Urinary bladder (tissue), 4 donors: ENCODE data around the gene ASMT. TPM values are rescaled to one million over a fixed set of nuclear protein-coding genes. Genes with fewer than 3 reads are reported as not detected.
"Not testable (repeated sequence)": the region's sequence is repeated elsewhere in the genome, so short reads cannot be mapped to it uniquely, and the experiment has no call there.

Source experiments
- DNase-seq: peaks from one replicate; pipeline ENCODE4 v3.0.0-alpha.2; 2015; ENCODE audit errors: extremely low spot score
- H3K27ac ChIP-seq: one replicate; pipeline ENCODE4 v1.5.1; 2013; ENCODE audit warnings: low read depth, mild to moderate bottlenecking, moderate library complexity
- H3K36me3 ChIP-seq: one replicate; pipeline ENCODE4 v1.6.1; 2013; ENCODE audit warnings: mild to moderate bottlenecking, moderate library complexity; ENCODE audit not compliant: insufficient read depth
- H3K4me1 ChIP-seq: one replicate; pipeline ENCODE4 v1.6.1; 2013; ENCODE audit warnings: mild to moderate bottlenecking, moderate library complexity; ENCODE audit not compliant: insufficient read depth
- H3K4me3 ChIP-seq: one replicate; pipeline ENCODE4 v1.5.1; 2013; ENCODE audit warnings: low read depth, low read length
- WGBS: extraction: QIAGEN DNeasy Blood & Tissue Kit; methylation state at CpG from one replicate; pipeline ENCODE4 v1.1.7; 2013; 5-methylcytosine and 5-hydroxymethylcytosine counted together
- polyA plus RNA-seq: library from polyadenylated mRNA; stranded (reverse); fragments of 200-250 nt; gene quantifications from one replicate; pipeline ENCODE4 v1.2.3, GENCODE V29; 2013
- total RNA-seq: library from RNA; depleted of rRNA; stranded (reverse); fragments of >200 nt; gene quantifications from one replicate; pipeline ENCODE4 v1.2.3, GENCODE V29; 2014
- donor health status: healthy with polysubstance abuse.
- donor health status: healthy.

Gene ASMT
- total and polyA plus RNA-seq, 2 donors, result 0.15 to 0.32 TPM

GRCh38 chrX:1646009-1646408, 31.1 kb downstream of the ASMT start:
- Histone ChIP-seq H3K4me3 (no peak overlapping the region), H3K36me3 (no peaks in the 10 kb centered on the region), H3K4me1 (no peaks in the 10 kb centered on the region), H3K27ac (no peak overlapping the region)
- no peak for DNase-seq

GRCh38 chrX:1649621-1650020, 34.8 kb downstream of the ASMT start:
- Histone ChIP-seq H3K4me3 (no peak overlapping the region), H3K4me1 (no peaks in the 10 kb centered on the region), H3K27ac (no peak overlapping the region), H3K36me3 (no peaks in the 10 kb centered on the region)
- WGBS, result 18% methylated on average over 8 of the region's 8 CpGs
- DNase-seq, result no peak

GRCh38 chrX:1652011-1652811, 37.4 kb downstream of the ASMT start:
- H3K36me3 ChIP-seq, DNase-seq, H3K4me1 ChIP-seq, H3K4me3 ChIP-seq, H3K27ac ChIP-seq: not testable (repeated sequence)
- 65% methylated on average over 25 of the region's 25 CpGs for WGBS

- Histone ChIP-seq H3K4me3 (no peak overlapping the region), H3K4me1 (no peaks in the 10 kb centered on the region), H3K36me3 (no peaks in the 10 kb centered on the region), H3K27ac (no peak overlapping the region)
- DNase-seq, result no peak
- WGBS, result 62% methylated on average over 14 of the region's 14 CpGs
These were observed 41.5 kb downstream of the ASMT start for GRCh38 chrX:1656379-1656778.

- Histone ChIP-seq H3K27ac (no peak overlapping the region), H3K36me3 (no peaks in the 10 kb centered on the region), H3K4me3 (no peak overlapping the region), H3K4me1 (no peaks in the 10 kb centered on the region)
- 8% methylated on average over 13 of the region's 13 CpGs for WGBS
- DNase-seq, result no peak
These were observed 42.7 kb downstream of the ASMT start for GRCh38 chrX:1657367-1658070.

- H3K4me3 ChIP-seq, result no peak overlapping the region
- no peaks in the 10 kb centered on the region for H3K4me1 ChIP-seq
- DNase-seq, result no peak
- H3K36me3 ChIP-seq, result no peaks in the 10 kb centered on the region
- WGBS, result 14% methylated on average over 14 of the region's 14 CpGs
- H3K27ac ChIP-seq, result no peak overlapping the region
These were observed 43.2 kb downstream of the ASMT start for GRCh38 chrX:1658071-1658491.

- no peak overlapping the region for H3K4me3 ChIP-seq
- H3K27ac ChIP-seq, result no peak overlapping the region
- WGBS, result 91% methylated on average over 34 of the region's 34 CpGs
- no peaks in the 10 kb centered on the region for H3K4me1 ChIP-seq
- DNase-seq, result no peak
- no peaks in the 10 kb centered on the region for H3K36me3 ChIP-seq
These were observed 45.0 kb downstream of the ASMT start for GRCh38 chrX:1659664-1660461.

GRCh38 chrX:1661048-1661921, 46.4 kb downstream of the ASMT start:
- Histone ChIP-seq H3K27ac (no peak overlapping the region), H3K36me3 (no peaks in the 10 kb centered on the region), H3K4me3 (no peak overlapping the region), H3K4me1 (no peaks in the 10 kb centered on the region)
- WGBS, result 76% methylated on average over 16 of the region's 16 CpGs
- no peak for DNase-seq

GRCh38 chrX:1661922-1662221, 47.0 kb downstream of the ASMT start:
- 87% methylated on average over 15 of the region's 15 CpGs for WGBS
- no peak overlapping the region for H3K4me3 ChIP-seq

GRCh38 chrX:1667566-1667965, 52.7 kb downstream of the ASMT start:
- DNase-seq, result no peak
- no peak overlapping the region for H3K27ac ChIP-seq
- 80% methylated on average over 6 of the region's 6 CpGs for WGBS

More at GRCh38 chrX:1661922-1662221, 47.0 kb downstream of the ASMT start:
- Histone ChIP-seq H3K4me1 (no peaks in the 10 kb centered on the region), H3K27ac (no peak overlapping the region), H3K36me3 (no peaks in the 10 kb centered on the region)
- DNase-seq, result no peak

GRCh38 chrX:1673337-1673736, 58.5 kb downstream of the ASMT start:
- no peak overlapping the region for H3K4me3 ChIP-seq
- no peak overlapping the region for H3K27ac ChIP-seq
- DNase-seq, result no peak
- H3K4me1 ChIP-seq, result no peaks in the 10 kb centered on the region
- 82% methylated on average over 7 of the region's 7 CpGs for WGBS
- no peaks in the 10 kb centered on the region for H3K36me3 ChIP-seq

More at GRCh38 chrX:1667566-1667965, 52.7 kb downstream of the ASMT start:
- no peak overlapping the region for H3K4me3 ChIP-seq
- no peaks in the 10 kb centered on the region for H3K36me3 ChIP-seq
- no peaks in the 10 kb centered on the region for H3K4me1 ChIP-seq

- DNase-seq, result no peak
- no peaks in the 10 kb centered on the region for H3K4me1 ChIP-seq
- H3K27ac ChIP-seq, result no peak overlapping the region
- no peak overlapping the region for H3K4me3 ChIP-seq
- WGBS, result 87% methylated on average over 14 of the region's 14 CpGs
- no peaks in the 10 kb centered on the region for H3K36me3 ChIP-seq
These were observed 62.0 kb downstream of the ASMT start for GRCh38 chrX:1676866-1677265.

GRCh38 chrX:1679238-1679637, 64.4 kb downstream of the ASMT start:
- WGBS, result 49% methylated on average over 9 of the region's 9 CpGs
- no peak overlapping the region for H3K4me3 ChIP-seq
- DNase-seq, result no peak
- H3K36me3 ChIP-seq, result no peaks in the 10 kb centered on the region
- no peaks in the 10 kb centered on the region for H3K4me1 ChIP-seq
- H3K27ac ChIP-seq, result no peak overlapping the region
